Measurements from ENCODE around the gene SCAMP1. TPM values are rescaled to one million over a fixed set of nuclear protein-coding genes. Genes with fewer than 3 reads are reported as not detected.
A peak's percentile ranks its signal among the peaks of the same experiment; 100 is the strongest.

SCAMP1 gene
- total RNA-seq, 2 experiments from 2014 or later = 13.6 to 14.8 TPM

GRCh38 chr5:78473751-78474150, 113.3 kb downstream of the SCAMP1 start:
- Mint-ChIP-seq H3K4me1 (ENCODE audit: low read depth) (no peaks in the 10 kb centered on the region), H3K4me3 (no peak overlapping the region), H3K9me3 (no peaks in the 10 kb centered on the region), H3K36me3 (ENCODE audit: low read depth) (no peaks in the 10 kb centered on the region), H3K27ac (no peak overlapping the region), H3K27me3 (no peaks in the 10 kb centered on the region)
- ChIA-PET POLR2A (no interaction called here), CTCF (interaction anchor here (0.9 kb wide), 1 partner anchor 11 kb away, joined by 3 read pairs; no protein-coding TSS in a partner anchor)
- TF ChIP-seq, protein P1, sequence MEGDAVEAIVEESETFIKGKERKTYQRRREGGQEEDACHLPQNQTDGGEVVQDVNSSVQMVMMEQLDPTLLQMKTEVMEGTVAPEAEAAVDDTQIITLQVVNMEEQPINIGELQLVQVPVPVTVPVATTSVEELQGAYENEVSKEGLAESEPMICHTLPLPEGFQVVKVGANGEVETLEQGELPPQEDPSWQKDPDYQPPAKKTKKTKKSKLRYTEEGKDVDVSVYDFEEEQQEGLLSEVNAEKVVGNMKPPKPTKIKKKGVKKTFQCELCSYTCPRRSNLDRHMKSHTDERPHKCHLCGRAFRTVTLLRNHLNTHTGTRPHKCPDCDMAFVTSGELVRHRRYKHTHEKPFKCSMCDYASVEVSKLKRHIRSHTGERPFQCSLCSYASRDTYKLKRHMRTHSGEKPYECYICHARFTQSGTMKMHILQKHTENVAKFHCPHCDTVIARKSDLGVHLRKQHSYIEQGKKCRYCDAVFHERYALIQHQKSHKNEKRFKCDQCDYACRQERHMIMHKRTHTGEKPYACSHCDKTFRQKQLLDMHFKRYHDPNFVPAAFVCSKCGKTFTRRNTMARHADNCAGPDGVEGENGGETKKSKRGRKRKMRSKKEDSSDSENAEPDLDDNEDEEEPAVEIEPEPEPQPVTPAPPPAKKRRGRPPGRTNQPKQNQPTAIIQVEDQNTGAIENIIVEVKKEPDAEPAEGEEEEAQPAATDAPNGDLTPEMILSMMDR (IDR thresholded peaks at IDR 0.05) = no peak
- no peak for ATAC-seq
- intact Hi-C loops (cut with micrococcal nuclease) = no loop called here
- DNase-seq = no peak

GRCh38 chr5:78475370-78475769, 115.0 kb downstream of the SCAMP1 start:
- TF ChIP-seq, protein P1 (IDR thresholded peaks at IDR 0.05) = no peak
- Mint-ChIP-seq H3K36me3 (ENCODE audit: low read depth) (no peaks in the 10 kb centered on the region), H3K27me3 (no peaks in the 10 kb centered on the region), H3K4me3 (no peak overlapping the region), H3K27ac (no peak overlapping the region), H3K9me3 (no peaks in the 10 kb centered on the region), H3K4me1 (ENCODE audit: low read depth) (no peaks in the 10 kb centered on the region)
- DNase-seq (no peak), ATAC-seq (no peak)
- intact Hi-C loops (cut with micrococcal nuclease) = no loop called here
- ChIA-PET CTCF (no interaction called here), POLR2A (no interaction called here)

DNA sequence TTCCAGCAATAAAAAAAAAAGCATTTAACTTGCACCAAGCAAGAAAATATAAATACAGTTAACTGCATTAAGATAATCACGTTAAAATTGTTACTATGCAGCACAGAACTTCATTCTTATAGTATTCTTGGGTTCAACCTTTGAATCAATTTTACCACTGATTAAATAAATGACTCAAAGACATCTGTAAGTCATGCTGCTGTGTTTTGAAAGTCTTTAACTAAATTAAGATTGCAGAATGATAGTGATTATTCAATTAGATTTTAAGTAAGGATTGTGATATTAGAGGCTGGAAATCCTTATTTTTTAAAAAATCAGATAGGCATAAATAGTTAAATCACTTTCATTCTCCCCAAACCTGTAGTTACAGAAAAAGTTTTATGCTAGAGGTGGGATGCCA, 116.4 kb downstream of the SCAMP1 start:
- Mint-ChIP-seq H3K9me3 (no peaks in the 10 kb centered on the region), H3K27ac (no peak overlapping the region), H3K36me3 (ENCODE audit: low read depth) (no peaks in the 10 kb centered on the region), H3K4me1 (ENCODE audit: low read depth) (no peaks in the 10 kb centered on the region), H3K4me3 (no peak overlapping the region), H3K27me3 (no peaks in the 10 kb centered on the region)
- POLR2A ChIA-PET = no interaction called here
- DNase-seq (no peak), ATAC-seq (no peak)
- CTCF ChIA-PET = no interaction called here
- intact Hi-C loops (cut with micrococcal nuclease) = no loop called here
- TF ChIP-seq, protein P1 (IDR thresholded peaks at IDR 0.05) = no peak

DNA sequence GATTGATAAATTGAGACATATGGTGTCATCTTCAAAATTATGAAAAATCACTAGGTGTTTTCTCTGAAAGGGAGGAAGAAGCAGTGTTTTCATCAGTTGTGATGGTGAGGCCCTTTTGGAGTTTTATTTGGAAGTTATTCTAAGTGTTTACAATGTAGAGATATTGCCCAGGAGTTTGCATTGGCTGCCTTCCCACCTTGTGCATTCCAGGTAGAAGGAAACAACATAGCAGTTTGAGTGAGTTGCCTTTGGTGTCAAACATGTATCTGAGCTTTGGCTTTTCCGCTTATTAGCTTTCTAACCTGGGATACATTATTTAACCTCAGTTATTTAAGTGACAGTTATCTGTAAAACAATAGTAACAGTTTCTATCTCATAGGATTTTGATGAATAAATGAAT, 122.5 kb downstream of the SCAMP1 start:
- TF ChIP-seq, protein P1 (IDR thresholded peaks at IDR 0.05) = no peak
- DNase-seq (no peak), ATAC-seq (no peak)
- ChIA-PET CTCF (interaction anchor here (0.9 to 3.0 kb wide), 2 partner anchors 11 to 15 kb away, joined by 3 to 10 read pairs; no protein-coding TSS in a partner anchor), POLR2A (no interaction called here)
- intact Hi-C loops (cut with micrococcal nuclease) = no loop called here
- Mint-ChIP-seq H3K27me3 (no peaks in the 10 kb centered on the region), H3K4me3 (no peak overlapping the region), H3K4me1 (ENCODE audit: low read depth) (peaks cover 9% of the 10 kb centered on the region), H3K27ac (no peak overlapping the region), H3K9me3 (no peaks in the 10 kb centered on the region), H3K36me3 (ENCODE audit: low read depth) (peaks cover 2% of the 10 kb centered on the region)

DNA sequence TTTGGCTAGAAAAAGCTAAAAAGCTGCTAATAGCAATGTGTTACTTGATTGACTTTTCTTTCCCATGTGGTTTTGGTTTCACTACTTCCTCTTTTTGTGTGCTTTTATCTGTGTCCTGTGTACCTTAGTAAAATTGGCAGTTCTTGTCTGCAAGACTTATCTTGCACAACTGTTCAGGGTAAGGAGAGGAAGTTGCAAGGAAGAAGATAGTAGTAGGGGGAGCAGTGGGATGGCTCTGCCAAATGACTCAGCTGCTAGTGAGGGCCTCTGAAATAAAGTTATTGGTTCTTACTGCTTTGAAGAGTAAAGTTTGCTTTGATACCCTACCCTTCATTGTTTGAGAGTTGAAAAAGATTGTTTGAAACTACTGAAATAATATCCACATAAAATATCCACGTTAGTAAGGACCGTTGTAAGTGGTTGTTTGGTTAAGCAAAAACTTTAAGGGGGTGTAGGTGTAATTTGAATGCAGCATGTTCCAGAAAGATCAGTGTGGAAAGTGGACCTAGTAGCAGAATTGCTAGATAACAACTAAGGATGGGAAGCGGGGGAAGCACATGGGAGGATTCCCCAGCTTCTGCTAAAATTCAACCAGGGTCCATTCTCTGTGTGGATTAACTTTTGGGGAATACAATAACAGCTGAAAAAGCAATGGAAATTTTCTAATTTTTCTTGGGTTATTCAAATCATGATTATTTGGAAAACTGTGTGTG, 123.5 kb downstream of the SCAMP1 start:
- CTCF ChIA-PET = interaction anchor here (1.1 to 3.0 kb wide), 2 partner anchors 10 to 16 kb away, joined by 3 to 10 read pairs; no protein-coding TSS in a partner anchor
- ATAC-seq = peak; percentile 20

More for the DNA sequence above, 123.5 kb downstream of the SCAMP1 start:
- intact Hi-C loops (cut with micrococcal nuclease) = no loop called here
- Mint-ChIP-seq H3K4me3 (no peak overlapping the region), H3K9me3 (no peaks in the 10 kb centered on the region), H3K27ac (no peak overlapping the region), H3K36me3 (ENCODE audit: low read depth) (peaks cover 2% of the 10 kb centered on the region), H3K27me3 (no peaks in the 10 kb centered on the region), H3K4me1 (ENCODE audit: low read depth) (peaks cover 9% of the 10 kb centered on the region)
- TF ChIP-seq, protein P1 (IDR thresholded peaks at IDR 0.05) = no peak
- DNase-seq = no peak
- POLR2A ChIA-PET = no interaction called here

Data from activated CD8-positive, alpha-beta T cell treated with anti-CD3 and anti-CD28 coated beads for 36 hours (primary cell).